K562 (cell line): ENCODE measurements around the gene BTBD18. TPM values are rescaled to one million over a fixed set of nuclear protein-coding genes. Genes with fewer than 3 reads are reported as not detected.

ENCODE experiments used
- ATF1 ChIP-seq, 2 experiments: fragments of 450-650 bp in 1 of 2; IDR thresholded peaks; 2 replicates each; pipeline ENCODE4 v1.6.1; 2016; ENCODE audit warnings: missing compliant biosample characterization in 1 of 2, missing genetic modification characterization in 1 of 2
- ATF4 ChIP-seq: fragments of 450-650 bp; formaldehyde crosslinking; IDR thresholded peaks from 2 replicates; pipeline ENCODE4 v1.4.0; 2022; ENCODE audit warnings: mild to moderate bottlenecking, moderate library complexity
- CSDE1 ChIP-seq, 2 experiments: fragments of 450-650 bp; IDR thresholded peaks; 2 replicates each; pipeline ENCODE4 v1.6.1; 2016; ENCODE audit warnings: mild to moderate bottlenecking in 1 of 2
- CTCFL ChIP-seq: IDR thresholded peaks from 2 replicates; pipeline ENCODE4 v1.6.1; 2011; ENCODE audit warnings: borderline replicate concordance, low read depth, mild to moderate bottlenecking, moderate library complexity, low read length; ENCODE audit not compliant: insufficient read depth, poor library complexity, severe bottlenecking
- DACH1 ChIP-seq: fragments of 450-650 bp; IDR thresholded peaks from 2 replicates; pipeline ENCODE4 v1.6.1; 2018; ENCODE audit not compliant: partially characterized antibody
- EGR1 ChIP-seq: fragments of 450-650 bp; conservative IDR thresholded peaks from 2 replicates; pipeline ENCODE4 v1.6.1; 2017; ENCODE audit warnings: mild to moderate bottlenecking
- ESRRA ChIP-seq: fragments of 450-650 bp; IDR thresholded peaks from 2 replicates; pipeline ENCODE4 v1.6.1; 2014; ENCODE audit warnings: low read depth, mild to moderate bottlenecking, moderate library complexity, borderline replicate concordance
- FOXJ3 ChIP-seq: sonication (generic); formaldehyde crosslinking; IDR thresholded peaks from 2 replicates; pipeline ENCODE4 v1.4.0; 2020; ENCODE audit warnings: mild to moderate bottlenecking, missing genetic modification reagents
- HMG20A ChIP-seq: fragments of 450-650 bp; formaldehyde crosslinking; conservative IDR thresholded peaks from 2 replicates; pipeline ENCODE4 v1.4.0; 2020; ENCODE audit warnings: mild to moderate bottlenecking, mixed read lengths
- KLF13 ChIP-seq: fragments of 450-650 bp; IDR thresholded peaks from 2 replicates; pipeline ENCODE4 v1.6.1; 2016; ENCODE audit warnings: missing genetic modification characterization, low read depth, mild to moderate bottlenecking, missing compliant biosample characterization, moderate library complexity, borderline replicate concordance
- MAFF ChIP-seq: IDR thresholded peaks from 2 replicates; pipeline ENCODE4 v1.6.1; 2012; ENCODE audit warnings: low read length, improper control_type of control experiment
- MAFG ChIP-seq: fragments of 450-650 bp; conservative IDR thresholded peaks from 2 replicates; pipeline ENCODE4 v1.6.1; 2016; ENCODE audit warnings: missing genetic modification characterization, missing compliant biosample characterization
- MYBL2 ChIP-seq, 2 experiments: fragments of 450-650 bp in 1 of 2; sonication (generic) in 1 of 2; formaldehyde crosslinking in 1 of 2; IDR thresholded peaks; 2 replicates each; pipeline versions ENCODE4 v1.6.1 to v1.8.1; 2017 to 2022; ENCODE audit warnings: borderline replicate concordance in 1 of 2, inconsistent platforms in 1 of 2, low read depth in 1 of 2, mild to moderate bottlenecking in 1 of 2, missing genetic modification reagents in 1 of 2, moderate library complexity in 1 of 2
- NRF1 ChIP-seq, 2 experiments: fragments of 450-650 bp; IDR thresholded peaks in 1 of 2; conservative IDR thresholded peaks in 1 of 2; 2 replicates each; pipeline ENCODE4 v1.6.1; 2014; ENCODE audit warnings: mild to moderate bottlenecking in 2 of 2
- PKNOX1 ChIP-seq: fragments of 450-650 bp; IDR thresholded peaks from 2 replicates; pipeline ENCODE4 v1.6.1; 2016
- POLR2H ChIP-seq: IDR thresholded peaks from 2 replicates; pipeline ENCODE4 v1.6.1; 2016; ENCODE audit warnings: missing genetic modification characterization, low read depth, mild to moderate bottlenecking, control low read depth, missing compliant biosample characterization, moderate library complexity
- PTBP1 ChIP-seq: fragments of 200-400 bp; formaldehyde crosslinking; IDR thresholded peaks from 2 replicates; pipeline ENCODE4 v1.6.1; 2017; ENCODE audit warnings: low read depth, low read length
- PURB ChIP-seq: sonication (generic); formaldehyde crosslinking; IDR thresholded peaks from 2 replicates; pipeline ENCODE4 v1.9.0; 2021; ENCODE audit warnings: low read depth, mild to moderate bottlenecking, missing genetic modification reagents
- TCF15 ChIP-seq: fragments of 250-450 bp; sonication (Bioruptor Pico); IDR thresholded peaks from 2 replicates; pipeline ENCODE4 v1.8.0; 2022; ENCODE audit warnings: moderate library complexity, mild to moderate bottlenecking, inconsistent platforms
- TCFL5 ChIP-seq: fragments of 250-450 bp; sonication (Bioruptor Pico); conservative IDR thresholded peaks from 2 replicates; pipeline ENCODE4 v1.6.1; 2021; ENCODE audit warnings: mild to moderate bottlenecking, moderate library complexity, matching md5 sums
- ZNF133 ChIP-seq: fragments of 250-450 bp; sonication (Bioruptor Pico); IDR thresholded peaks from 2 replicates; pipeline ENCODE4 v1.4.0; 2020; ENCODE audit warnings: mild to moderate bottlenecking
- ZNF444 ChIP-seq: fragments of 250-450 bp; sonication (Bioruptor Pico); IDR thresholded peaks from 2 replicates; pipeline ENCODE4 v1.4.0; 2020; ENCODE audit warnings: mild to moderate bottlenecking, moderate library complexity
- ZNF696 ChIP-seq: fragments of 250-450 bp; sonication (Bioruptor Pico); conservative IDR thresholded peaks from 2 replicates; pipeline ENCODE4 v1.4.0; 2020; ENCODE audit warnings: mild to moderate bottlenecking, moderate library complexity
- polyA plus RNA-seq, 8 experiments: library from polyadenylated mRNA; depleted of rRNA in 4 of 8; stranded (reverse) in 5 of 8; unstranded in 3 of 8; fragments of >200 nt; fragmentation: Nextera tagmentation in 2 of 8; fragmentation: Illumina TruSeq in 1 of 8; extraction: Ambion mirVana in 2 of 8; extraction: Trizol in 1 of 8; gene quantifications; 2 replicates each; pipeline versions ENCODE4 v1.2.1 to v1.2.3, GENCODE V29; 2011 to 2014; ENCODE audit warnings: inconsistent platforms in 1 of 8, missing spikeins in 1 of 8
- total RNA-seq, 7 experiments: library from RNA; depleted of rRNA in 6 of 7; stranded (reverse); fragments of >200 nt in 6 of 7; fragmentation: Illumina TruSeq in 2 of 7; extraction: Trizol in 2 of 7; gene quantifications; 2 replicates each; pipeline versions ENCODE4 v1.2.1 to v1.2.3, GENCODE V29; 2011 to 2021; ENCODE audit warnings: low replicate concordance in 1 of 7

The BTBD18 gene
- total and polyA plus RNA-seq, 9 of the 15 experiments (the other 6 are each of a cell fraction or from before 2014, with no cell fraction given) = 0.06 TPM; not detected in 8

- TF ChIP-seq POLR2H (tag) (0 out of 2 replicates have a peak, but pooled peaks have one; percentile 28), ATF1 (CRISPR knock-in tag; IDR thresholded peaks at IDR 0.05) (no peak), ATF1 (tag; IDR thresholded peaks at IDR 0.05) (no peak), ZNF444 (CRISPR knock-in tag) (no peak), MAFG (no peak), EGR1 (no peak), PURB (CRISPR knock-in tag) (no peak), PTBP1 (no peak), HMG20A (no peak), CTCFL (no peak), PKNOX1 (peak; percentile 67), MYBL2 (IDR thresholded peaks at IDR 0.05; ENCODE audit: low read depth) (no peak; the same call in 1 of the 2 replicates), MYBL2 (CRISPR knock-in tag; IDR thresholded peaks at IDR 0.05; ENCODE audit: borderline replicate concordance) (no peak), TCF15 (CRISPR knock-in tag) (no peak), ZNF696 (CRISPR knock-in tag) (no peak), ATF4 (CRISPR knock-in tag) (peak; percentile 60; the same call in 1 of the 2 replicates), TCFL5 (no peak), NRF1 (conservative IDR thresholded peaks at IDR 0.05 in 1 of 2, IDR thresholded peaks at IDR 0.05 in 1 of 2) (peak; percentile 62 to 66), KLF13 (tag) (no peak), ZNF133 (CRISPR knock-in tag) (no peak), DACH1 (no peak), FOXJ3 (CRISPR knock-in tag) (no peak), ESRRA (peak; percentile 83), MAFF (no peak), CSDE1 (IDR thresholded peaks at IDR 0.05) (no peak)
Observed at GRCh38 chr11:57735619-57736298, 15.9 kb downstream of the BTBD18 start (continued).
